ENCODE data around the gene MRFAP1L1.

MRFAP1L1 gene

DNA sequence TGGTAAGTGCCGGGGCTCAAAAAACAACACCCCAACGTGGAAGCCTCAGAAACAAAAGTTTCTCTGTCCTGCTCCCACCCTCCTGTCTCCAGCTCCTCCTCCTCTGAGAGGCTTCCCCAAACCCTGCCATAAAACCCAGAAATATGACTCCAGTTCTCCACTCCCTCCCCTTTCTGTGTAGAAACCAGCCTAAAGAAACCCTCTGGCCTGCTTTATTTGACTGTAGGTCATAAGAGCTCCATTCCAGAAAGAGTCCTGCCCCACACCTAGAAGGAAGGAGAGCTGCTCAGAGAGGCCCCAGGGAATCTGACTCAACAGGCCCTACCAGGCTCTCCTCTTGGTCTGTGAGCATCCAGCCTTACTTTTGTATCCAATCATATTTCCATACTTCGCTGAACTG lies 16.9 kb downstream of the MRFAP1L1 start:
- peaks cover 20% of the 10 kb centered on the region for H3K4me1 ChIP-seq
- no peaks in the 10 kb centered on the region for H3K9me3 ChIP-seq (ENCODE audit: control insufficient read depth, low read length)
- H3K4me2 ChIP-seq (ENCODE audit: low read length): no peak overlapping the region
- no peaks in the 10 kb centered on the region for H3K27me3 ChIP-seq (ENCODE audit: control insufficient read depth, insufficient read depth, low read length)
- no peaks in the 10 kb centered on the region for H3K36me3 ChIP-seq (ENCODE audit: control insufficient read depth, insufficient read depth, low read length)
- H3K9ac ChIP-seq: no peak overlapping the region
- H3K27ac ChIP-seq: no peak overlapping the region
- TF ChIP-seq, protein P1, sequence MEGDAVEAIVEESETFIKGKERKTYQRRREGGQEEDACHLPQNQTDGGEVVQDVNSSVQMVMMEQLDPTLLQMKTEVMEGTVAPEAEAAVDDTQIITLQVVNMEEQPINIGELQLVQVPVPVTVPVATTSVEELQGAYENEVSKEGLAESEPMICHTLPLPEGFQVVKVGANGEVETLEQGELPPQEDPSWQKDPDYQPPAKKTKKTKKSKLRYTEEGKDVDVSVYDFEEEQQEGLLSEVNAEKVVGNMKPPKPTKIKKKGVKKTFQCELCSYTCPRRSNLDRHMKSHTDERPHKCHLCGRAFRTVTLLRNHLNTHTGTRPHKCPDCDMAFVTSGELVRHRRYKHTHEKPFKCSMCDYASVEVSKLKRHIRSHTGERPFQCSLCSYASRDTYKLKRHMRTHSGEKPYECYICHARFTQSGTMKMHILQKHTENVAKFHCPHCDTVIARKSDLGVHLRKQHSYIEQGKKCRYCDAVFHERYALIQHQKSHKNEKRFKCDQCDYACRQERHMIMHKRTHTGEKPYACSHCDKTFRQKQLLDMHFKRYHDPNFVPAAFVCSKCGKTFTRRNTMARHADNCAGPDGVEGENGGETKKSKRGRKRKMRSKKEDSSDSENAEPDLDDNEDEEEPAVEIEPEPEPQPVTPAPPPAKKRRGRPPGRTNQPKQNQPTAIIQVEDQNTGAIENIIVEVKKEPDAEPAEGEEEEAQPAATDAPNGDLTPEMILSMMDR (IDR thresholded peaks at IDR 0.05): no peak
- no peak overlapping the region for H3K4me3 ChIP-seq (ENCODE audit: low read depth, low read length)
- H3K79me2 ChIP-seq: peaks cover 2% of the 10 kb centered on the region
- no peak overlapping the region for H2AFZ ChIP-seq

DNA sequence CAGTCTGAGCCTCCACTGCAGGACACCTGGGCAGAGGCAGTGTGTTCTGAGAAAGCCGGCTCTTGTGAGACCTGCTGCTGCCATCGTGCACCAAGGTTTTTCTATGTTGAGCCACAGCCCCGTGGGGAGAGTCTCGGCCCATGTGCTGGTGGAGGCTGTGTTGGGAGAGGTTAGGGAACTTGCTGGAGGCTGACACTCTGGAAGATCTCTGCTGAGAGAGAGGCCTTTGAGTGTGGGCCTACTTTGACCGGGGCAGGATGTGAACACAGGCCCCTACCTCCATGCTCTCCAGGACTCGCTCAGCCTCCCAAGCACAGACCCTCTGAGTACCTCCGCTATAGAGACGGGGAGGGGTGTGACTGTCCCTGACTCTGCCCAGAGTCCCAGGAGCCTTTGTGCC lies 17.3 kb downstream of the MRFAP1L1 start:
- Histone ChIP-seq H2AFZ (no peak overlapping the region), H3K4me2 (ENCODE audit: low read length) (no peak overlapping the region), H3K4me3 (ENCODE audit: low read depth, low read length) (no peak overlapping the region), H3K27ac (no peak overlapping the region), H3K9me3 (ENCODE audit: control insufficient read depth, low read length) (no peaks in the 10 kb centered on the region), H3K79me2 (peaks cover 2% of the 10 kb centered on the region), H3K4me1 (peaks cover 20% of the 10 kb centered on the region), H3K9ac (no peak overlapping the region), H3K36me3 (ENCODE audit: control insufficient read depth, insufficient read depth, low read length) (no peaks in the 10 kb centered on the region), H3K27me3 (ENCODE audit: control insufficient read depth, insufficient read depth, low read length) (no peaks in the 10 kb centered on the region)
- TF ChIP-seq, protein P1 (IDR thresholded peaks at IDR 0.05): no peak

DNA sequence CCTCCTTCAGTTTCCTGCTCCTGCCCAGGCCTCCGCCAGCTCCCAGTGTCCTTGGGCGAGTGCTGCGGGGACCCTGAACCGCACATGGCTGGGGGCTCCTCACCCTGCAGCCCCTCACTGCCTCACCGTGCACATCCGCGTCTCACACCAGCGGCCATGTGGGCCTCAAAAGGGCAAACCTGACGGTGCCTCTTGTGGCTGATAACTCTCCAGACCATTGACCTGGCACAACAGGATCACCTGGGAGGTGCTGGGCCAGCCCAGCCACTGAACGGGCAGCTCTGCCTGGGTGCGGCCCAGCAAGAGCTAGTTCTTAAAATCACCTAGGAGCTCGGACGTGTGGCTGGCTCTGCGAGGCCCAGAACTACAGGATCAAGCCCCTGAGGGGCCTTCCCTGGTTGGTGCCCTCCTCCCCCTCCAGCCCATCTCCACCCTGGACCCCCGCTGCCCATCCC lies 20.1 kb downstream of the MRFAP1L1 start:
- H3K9ac ChIP-seq: no peak overlapping the region
- no peaks in the 10 kb centered on the region for H3K36me3 ChIP-seq (ENCODE audit: control insufficient read depth, insufficient read depth, low read length)
- no peak overlapping the region for H3K4me2 ChIP-seq (ENCODE audit: low read length)
- no peak overlapping the region for H3K4me3 ChIP-seq (ENCODE audit: low read depth, low read length)
- no peak overlapping the region for H3K27ac ChIP-seq
- H3K4me1 ChIP-seq: no peaks in the 10 kb centered on the region
- no peaks in the 10 kb centered on the region for H3K27me3 ChIP-seq (ENCODE audit: control insufficient read depth, insufficient read depth, low read length)
- H3K79me2 ChIP-seq: peaks cover 2% of the 10 kb centered on the region
- TF ChIP-seq, protein P1 (IDR thresholded peaks at IDR 0.05): no peak
- H2AFZ ChIP-seq: no peak overlapping the region
- no peaks in the 10 kb centered on the region for H3K9me3 ChIP-seq (ENCODE audit: control insufficient read depth, low read length)

DNA sequence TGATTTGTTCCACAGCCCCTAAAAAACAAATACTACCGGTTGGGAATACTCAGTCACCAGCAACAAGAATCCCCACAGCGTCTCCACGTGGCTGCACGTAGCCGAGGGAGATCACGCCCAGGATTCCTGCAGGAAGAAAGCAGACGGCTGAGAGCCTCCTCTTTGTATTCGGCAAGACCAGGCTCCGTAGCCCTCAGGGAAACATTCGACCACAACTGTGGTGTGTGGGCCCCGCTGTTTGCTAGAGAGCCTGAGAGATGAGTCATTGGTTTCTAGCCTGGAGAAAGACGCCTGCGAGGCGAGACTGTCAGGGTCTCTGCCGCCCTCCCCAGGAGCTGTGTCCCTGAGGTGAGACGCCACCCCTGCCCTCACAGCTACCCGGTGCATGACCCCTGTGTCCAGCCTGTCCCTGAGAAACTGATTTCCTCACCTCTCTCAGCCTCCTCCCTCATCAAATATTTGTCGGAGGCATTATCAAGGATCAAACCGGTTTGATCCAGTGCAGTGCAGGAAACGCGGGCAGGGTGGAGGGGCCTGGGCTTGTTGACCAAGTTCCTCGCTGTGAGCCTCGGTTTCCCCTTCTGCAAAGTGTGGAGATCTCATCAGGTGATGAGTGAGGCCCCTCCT lies 20.7 kb downstream of the MRFAP1L1 start:
- no peaks in the 10 kb centered on the region for H3K4me1 ChIP-seq
- no peaks in the 10 kb centered on the region for H3K9me3 ChIP-seq (ENCODE audit: control insufficient read depth, low read length)
- H3K4me3 ChIP-seq (ENCODE audit: low read depth, low read length): no peak overlapping the region
- H3K27me3 ChIP-seq (ENCODE audit: control insufficient read depth, insufficient read depth, low read length): no peaks in the 10 kb centered on the region
- H3K9ac ChIP-seq: no peak overlapping the region
- TF ChIP-seq, protein P1 (IDR thresholded peaks at IDR 0.05): no peak
- H3K79me2 ChIP-seq: peaks cover 2% of the 10 kb centered on the region
- H3K36me3 ChIP-seq (ENCODE audit: control insufficient read depth, insufficient read depth, low read length): no peaks in the 10 kb centered on the region
- no peak overlapping the region for H2AFZ ChIP-seq
- no peak overlapping the region for H3K4me2 ChIP-seq (ENCODE audit: low read length)
- no peak overlapping the region for H3K27ac ChIP-seq
